Transverse colon (tissue), 3 donors: Measurements from ENCODE around the gene RABGEF1.
"Not testable (repeated sequence)": the region's sequence is repeated elsewhere in the genome, so short reads cannot be mapped to it uniquely, and the experiment has no call there.

ENCODE experiments used
- POLR2A ChIP-seq: fragments of 450-650 bp; IDR thresholded peaks from one replicate; pipeline ENCODE4 v1.6.1; 2016; ENCODE audit warnings: antibody characterized with exemption, mild to moderate bottlenecking, moderate library complexity
- POLR2AphosphoS5 ChIP-seq, 3 donors: sonication (generic); formaldehyde crosslinking; IDR thresholded peaks; one replicate each; pipeline ENCODE4 v1.6.1; 2016; ENCODE audit warnings: antibody characterized with exemption in 3 of 3

- not testable (repeated sequence) for TF ChIP-seq POLR2AphosphoS5 (IDR thresholded peaks at IDR 0.05); POLR2A
Measured at GRCh38 chr7:66763183-66763582, 22.6 kb downstream of the RABGEF1 start.
